ENCODE results near the gene IL12RB1.

The IL12RB1 gene

GRCh38 chr19:18097993-18098890 is 11.5 kb upstream of the IL12RB1 start:
- peak overlapping the region; percentile 43 for H3K4me3 ChIP-seq (ENCODE audit: low read depth, low read length)
- TF ChIP-seq POLR2A (IDR thresholded peaks at IDR 0.05; ENCODE audit: extremely low read depth, insufficient read length): no peak
- TF ChIP-seq MAX (IDR thresholded peaks at IDR 0.05; ENCODE audit: low read depth, low read length): no peak
- no peak for TF ChIP-seq CTCF (IDR thresholded peaks at IDR 0.05; ENCODE audit: low read depth, low read length)
- no peak for TF ChIP-seq MYC (IDR thresholded peaks at IDR 0.05; ENCODE audit: low read depth, low read length)
- no peak for DNase-seq (ENCODE audit: low read depth)

- TF ChIP-seq MYC (IDR thresholded peaks at IDR 0.05; ENCODE audit: low read depth, low read length): no peak
- TF ChIP-seq MAX (IDR thresholded peaks at IDR 0.05; ENCODE audit: low read depth, low read length): no peak
- no peak for TF ChIP-seq CTCF (IDR thresholded peaks at IDR 0.05; ENCODE audit: low read depth, low read length)
- no peak for TF ChIP-seq POLR2A (IDR thresholded peaks at IDR 0.05; ENCODE audit: extremely low read depth, insufficient read length)
- peak; percentile 87 for DNase-seq (ENCODE audit: low read depth)
- peak within 1 kb of the TSS; percentile 43 for H3K4me3 ChIP-seq (ENCODE audit: low read depth, low read length)
Observed at GRCh38 chr19:18097217-18097992, 10.7 kb upstream of the IL12RB1 start, which contains the start of gene MAST3. Gene MAST3, plus strand, starts transcription at chr19:18097778. Its CDS starts 15 bp downstream, at chr19:18097793.

GRCh38 chr19:18096258-18096657 is 9.5 kb upstream of the IL12RB1 start:
- TF ChIP-seq POLR2A (IDR thresholded peaks at IDR 0.05; ENCODE audit: extremely low read depth, insufficient read length) (no peak), CTCF (IDR thresholded peaks at IDR 0.05; ENCODE audit: low read depth, low read length) (no peak), MAX (IDR thresholded peaks at IDR 0.05; ENCODE audit: low read depth, low read length) (no peak), MYC (IDR thresholded peaks at IDR 0.05; ENCODE audit: low read depth, low read length) (no peak)
- no peak overlapping the region for H3K4me3 ChIP-seq (ENCODE audit: low read depth, low read length)
- DNase-seq (ENCODE audit: low read depth): no peak

GRCh38 chr19:18093439-18094161 is 6.9 kb upstream of the IL12RB1 start:
- DNase-seq (ENCODE audit: low read depth): peak; percentile 49
- TF ChIP-seq MAX (IDR thresholded peaks at IDR 0.05; ENCODE audit: low read depth, low read length) (peak; percentile 89), POLR2A (IDR thresholded peaks at IDR 0.05; ENCODE audit: extremely low read depth, insufficient read length) (no peak)
- no peak overlapping the region for H3K4me3 ChIP-seq (ENCODE audit: low read depth, low read length)

- DNase-seq (ENCODE audit: low read depth): peak; percentile 81
- peak; percentile 42 for TF ChIP-seq MYC (IDR thresholded peaks at IDR 0.05; ENCODE audit: low read depth, low read length)
- TF ChIP-seq MAX (IDR thresholded peaks at IDR 0.05; ENCODE audit: low read depth, low read length): peak; percentile 70
- no peak for TF ChIP-seq POLR2A (IDR thresholded peaks at IDR 0.05; ENCODE audit: extremely low read depth, insufficient read length)
- no peak overlapping the region for H3K4me3 ChIP-seq (ENCODE audit: low read depth, low read length)
Observed at GRCh38 chr19:18091217-18091608, 4.5 kb upstream of the IL12RB1 start.

GRCh38 chr19:18090545-18091216 is 3.9 kb upstream of the IL12RB1 start:
- no peak for DNase-seq (ENCODE audit: low read depth)
- H3K4me3 ChIP-seq (ENCODE audit: low read depth, low read length): no peak overlapping the region
- TF ChIP-seq MAX (IDR thresholded peaks at IDR 0.05; ENCODE audit: low read depth, low read length): no peak

All from NB4 (cell line).